ENCODE results near the gene KCMF1. TPM values are rescaled to one million over a fixed set of nuclear protein-coding genes. Genes with fewer than 3 reads are reported as not detected.

Gene KCMF1
- total RNA-seq, 1 donor from 2014 or later = 46.8 TPM

DNA sequence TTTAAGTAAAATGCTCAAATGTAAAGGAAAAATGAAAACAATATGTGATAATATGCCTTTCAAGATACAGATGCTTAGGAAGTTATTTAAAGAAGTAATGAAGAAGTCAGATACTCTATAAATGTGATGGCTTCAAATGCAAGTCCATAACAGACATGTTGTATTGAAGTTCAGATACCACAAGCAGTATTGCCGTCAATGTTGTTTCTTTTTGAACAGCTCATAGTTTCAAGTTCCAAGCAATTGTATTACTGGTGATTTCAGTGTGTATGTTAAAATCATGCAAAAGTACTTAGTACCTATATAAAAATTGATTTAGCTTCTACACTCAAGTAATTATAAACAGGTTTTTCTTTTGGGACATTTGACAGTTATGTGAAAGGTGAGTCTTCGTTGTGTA, 24.9 kb downstream of the KCMF1 start:
- H3K27me3 Mint-ChIP-seq (ENCODE audit: unreplicated experiment) = no peaks in the 10 kb centered on the region
- no peaks in the 10 kb centered on the region for H3K36me3 Mint-ChIP-seq (ENCODE audit: unreplicated experiment)
- no peak overlapping the region for H3K4me3 Mint-ChIP-seq (ENCODE audit: unreplicated experiment)
- no peak overlapping the region for H3K27ac Mint-ChIP-seq (ENCODE audit: unreplicated experiment)
- H3K4me1 Mint-ChIP-seq (ENCODE audit: low read depth, unreplicated experiment) = peaks cover 1% of the 10 kb centered on the region
- TF ChIP-seq, protein P1, sequence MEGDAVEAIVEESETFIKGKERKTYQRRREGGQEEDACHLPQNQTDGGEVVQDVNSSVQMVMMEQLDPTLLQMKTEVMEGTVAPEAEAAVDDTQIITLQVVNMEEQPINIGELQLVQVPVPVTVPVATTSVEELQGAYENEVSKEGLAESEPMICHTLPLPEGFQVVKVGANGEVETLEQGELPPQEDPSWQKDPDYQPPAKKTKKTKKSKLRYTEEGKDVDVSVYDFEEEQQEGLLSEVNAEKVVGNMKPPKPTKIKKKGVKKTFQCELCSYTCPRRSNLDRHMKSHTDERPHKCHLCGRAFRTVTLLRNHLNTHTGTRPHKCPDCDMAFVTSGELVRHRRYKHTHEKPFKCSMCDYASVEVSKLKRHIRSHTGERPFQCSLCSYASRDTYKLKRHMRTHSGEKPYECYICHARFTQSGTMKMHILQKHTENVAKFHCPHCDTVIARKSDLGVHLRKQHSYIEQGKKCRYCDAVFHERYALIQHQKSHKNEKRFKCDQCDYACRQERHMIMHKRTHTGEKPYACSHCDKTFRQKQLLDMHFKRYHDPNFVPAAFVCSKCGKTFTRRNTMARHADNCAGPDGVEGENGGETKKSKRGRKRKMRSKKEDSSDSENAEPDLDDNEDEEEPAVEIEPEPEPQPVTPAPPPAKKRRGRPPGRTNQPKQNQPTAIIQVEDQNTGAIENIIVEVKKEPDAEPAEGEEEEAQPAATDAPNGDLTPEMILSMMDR (IDR thresholded peaks at IDR 0.05; ENCODE audit: partially characterized antibody, unreplicated experiment) = no peak
- H3K9me3 Mint-ChIP-seq (ENCODE audit: unreplicated experiment) = no peaks in the 10 kb centered on the region
- DNase-seq = no peak

DNA sequence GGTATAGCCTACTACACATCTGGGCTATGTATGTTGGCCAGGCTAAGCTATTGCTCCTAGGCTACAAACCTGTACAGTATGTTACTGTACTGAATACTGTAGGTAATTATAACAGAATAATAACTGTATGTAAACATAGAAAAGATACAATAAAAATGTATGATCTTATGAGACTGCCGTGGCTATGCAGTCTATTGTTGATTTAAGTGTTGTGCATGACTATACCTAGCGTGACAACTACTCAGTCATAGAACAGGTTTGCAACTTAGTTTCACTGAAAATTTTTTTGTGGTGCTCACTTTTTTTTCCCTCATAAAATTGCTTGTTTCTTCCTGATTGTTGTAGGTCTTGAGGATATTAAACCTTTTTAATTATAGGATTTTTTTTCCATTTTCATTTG, 25.9 kb downstream of the KCMF1 start:
- no peaks in the 10 kb centered on the region for H3K36me3 Mint-ChIP-seq (ENCODE audit: unreplicated experiment)
- TF ChIP-seq, protein P1 (IDR thresholded peaks at IDR 0.05; ENCODE audit: partially characterized antibody, unreplicated experiment) = no peak
- no peaks in the 10 kb centered on the region for H3K9me3 Mint-ChIP-seq (ENCODE audit: unreplicated experiment)
- no peak overlapping the region for H3K4me3 Mint-ChIP-seq (ENCODE audit: unreplicated experiment)
- H3K27me3 Mint-ChIP-seq (ENCODE audit: unreplicated experiment) = no peaks in the 10 kb centered on the region
- peaks cover 1% of the 10 kb centered on the region for H3K4me1 Mint-ChIP-seq (ENCODE audit: low read depth, unreplicated experiment)
- no peak for DNase-seq
- no peak overlapping the region for H3K27ac Mint-ChIP-seq (ENCODE audit: unreplicated experiment)

GRCh38 chr2:84999553-84999955, 28.6 kb downstream of the KCMF1 start:
- Mint-ChIP-seq H3K36me3 (ENCODE audit: unreplicated experiment) (no peaks in the 10 kb centered on the region), H3K4me3 (ENCODE audit: unreplicated experiment) (no peak overlapping the region), H3K9me3 (ENCODE audit: unreplicated experiment) (no peaks in the 10 kb centered on the region), H3K27me3 (ENCODE audit: unreplicated experiment) (no peaks in the 10 kb centered on the region), H3K27ac (ENCODE audit: unreplicated experiment) (no peak overlapping the region), H3K4me1 (ENCODE audit: low read depth, unreplicated experiment) (peaks cover 1% of the 10 kb centered on the region)
- DNase-seq = no peak
- TF ChIP-seq, protein P1 (IDR thresholded peaks at IDR 0.05; ENCODE audit: partially characterized antibody, unreplicated experiment) = no peak

GRCh38 chr2:85001595-85001994, 30.6 kb downstream of the KCMF1 start:
- no peaks in the 10 kb centered on the region for H3K36me3 Mint-ChIP-seq (ENCODE audit: unreplicated experiment)
- H3K27me3 Mint-ChIP-seq (ENCODE audit: unreplicated experiment) = no peaks in the 10 kb centered on the region
- DNase-seq = no peak
- H3K27ac Mint-ChIP-seq (ENCODE audit: unreplicated experiment) = no peak overlapping the region
- H3K4me1 Mint-ChIP-seq (ENCODE audit: low read depth, unreplicated experiment) = peaks cover 1% of the 10 kb centered on the region
- H3K4me3 Mint-ChIP-seq (ENCODE audit: unreplicated experiment) = no peak overlapping the region
- TF ChIP-seq, protein P1 (IDR thresholded peaks at IDR 0.05; ENCODE audit: partially characterized antibody, unreplicated experiment) = no peak
- H3K9me3 Mint-ChIP-seq (ENCODE audit: unreplicated experiment) = no peaks in the 10 kb centered on the region

GRCh38 chr2:85002534-85002933, 31.6 kb downstream of the KCMF1 start:
- TF ChIP-seq, protein P1 (IDR thresholded peaks at IDR 0.05; ENCODE audit: partially characterized antibody, unreplicated experiment) = no peak
- no peaks in the 10 kb centered on the region for H3K27me3 Mint-ChIP-seq (ENCODE audit: unreplicated experiment)
- peaks cover 6% of the 10 kb centered on the region for H3K36me3 Mint-ChIP-seq (ENCODE audit: unreplicated experiment)
- peaks cover 1% of the 10 kb centered on the region for H3K4me1 Mint-ChIP-seq (ENCODE audit: low read depth, unreplicated experiment)
- no peak overlapping the region for H3K27ac Mint-ChIP-seq (ENCODE audit: unreplicated experiment)
- H3K4me3 Mint-ChIP-seq (ENCODE audit: unreplicated experiment) = no peak overlapping the region
- DNase-seq = no peak
- no peaks in the 10 kb centered on the region for H3K9me3 Mint-ChIP-seq (ENCODE audit: unreplicated experiment)

All from glutamatergic neuron (in vitro differentiated cells).